ENCODE results near the gene DSN1. TPM values are rescaled to one million over a fixed set of nuclear protein-coding genes. Genes with fewer than 3 reads are reported as not detected.

The DSN1 gene
- total RNA-seq, 1 experiment from 2014 or later, result 84.9 TPM

Other genes starting within 250 kb of the DSN1 start
- gene MYL9, start 232.2 kb downstream of the DSN1 start, total RNA-seq (2014; rRNA removed; shearing (Covaris generic)), result 29.0 and 39.2 TPM in 2 replicates
- gene TGIF2, start 200.2 kb downstream of the DSN1 start, total RNA-seq (2014; rRNA removed; shearing (Covaris generic)), result 15.4 and 23.9 TPM in 2 replicates
- gene RAB5IF, start 168.0 kb downstream of the DSN1 start, total RNA-seq (2014; rRNA removed; shearing (Covaris generic)), result 331 and 351 TPM in 2 replicates
- gene SLA2, start 127.6 kb downstream of the DSN1 start, total RNA-seq (2014; rRNA removed; shearing (Covaris generic)), result 0.02 TPM in 1 of 2 replicates, not detected in the other
- 49.7 and 50.3 TPM in 2 replicates for gene NDRG3, start 27.7 kb downstream of the DSN1 start, total RNA-seq (2014; rRNA removed; shearing (Covaris generic))
- gene TLDC2, start 102.4 kb upstream of the DSN1 start, total RNA-seq (2014; rRNA removed; shearing (Covaris generic)), result not detected in 2 replicates
- 355 and 442 TPM in 2 replicates for gene SAMHD1, start 177.9 kb upstream of the DSN1 start, total RNA-seq (2014; rRNA removed; shearing (Covaris generic))